Psoas muscle (tissue), 8 donors: ENCODE results near the gene FBXO31. TPM values are rescaled to one million over a fixed set of nuclear protein-coding genes. Genes with fewer than 3 reads are reported as not detected.

ENCODE experiments used
- ATAC-seq, 4 donors: fragments of 200-7000 bp; cut with Tn5 transposase; one replicate each; pipeline ENCODE4 v1.9.1; 2020; ENCODE audit warnings: moderate library complexity in 3 of 4, mild to moderate bottlenecking in 2 of 4
- DNase-seq, 2 donors: peaks; one replicate each; pipeline ENCODE4 v3.0.0-alpha.2; 2020
- H3K27ac ChIP-seq: fragments of 200-600 bp; one replicate; pipeline ENCODE4 v1.8.0; 2022
- H3K27me3 ChIP-seq, 3 donors: fragments of 200-600 bp in 1 of 3; one replicate each; pipeline versions ENCODE4 v1.6.1 to v1.8.0; 2013 to 2022; ENCODE audit warnings: low read length in 2 of 3, mild to moderate bottlenecking in 2 of 3, moderate library complexity in 1 of 3; ENCODE audit not compliant: insufficient read depth in 3 of 3
- H3K36me3 ChIP-seq, 2 donors: fragments of 200-600 bp in 1 of 2; one replicate each; pipeline versions ENCODE4 v1.6.1 to v1.8.0; 2013 to 2022; ENCODE audit warnings: low read depth in 1 of 2, mild to moderate bottlenecking in 1 of 2, moderate library complexity in 1 of 2; ENCODE audit not compliant: insufficient read depth in 1 of 2
- H3K4me1 ChIP-seq: fragments of 200-600 bp; one replicate; pipeline ENCODE4 v1.8.0; 2022
- H3K4me3 ChIP-seq: fragments of 200-600 bp; one replicate; pipeline ENCODE4 v1.8.0; 2022; ENCODE audit warnings: mild to moderate bottlenecking
- H3K9me3 ChIP-seq: fragments of 200-600 bp; one replicate; pipeline ENCODE4 v1.8.0; 2022
- CTCF ChIP-seq: fragments of 200-600 bp; IDR thresholded peaks from one replicate; pipeline ENCODE4 v1.8.0; 2022; ENCODE audit warnings: antibody characterized with exemption
- WGBS, 3 donors: extraction: QIAGEN DNeasy Blood & Tissue Kit; methylation state at CpG; one replicate each; pipeline versions ENCODE4 v1.1.6 to v1.1.7; 2013; 5-methylcytosine and 5-hydroxymethylcytosine counted together
- intact Hi-C, 2 donors: fragments of 100-400 bp; cut with DNase I; formaldehyde crosslinking; loops; one replicate each; pipeline versions ENCODE4 v1.11.0 to v1.14.2; 2022
- polyA plus RNA-seq, 3 donors: library from polyadenylated mRNA; stranded (reverse); fragments of 200-250 nt; gene quantifications; one replicate each; pipeline ENCODE4 v1.2.3, GENCODE V29; 2013
- total RNA-seq, 4 donors: library from RNA; stranded (reverse); fragmentation: NEBNext Ultra II Directional in 2 of 4; extraction: Animal tissue kit (Norgen Biotek cat#: 25700) in 2 of 4; gene quantifications; one replicate each; pipeline versions ENCODE4 v1.2.1 to v1.2.4, GENCODE V29; 2021 to 2023
- donor health status: healthy with polysubstance abuse.
- donor health status: DM: no; HTN: no; CAD: no; lungs with moderate emphysema.
- donor health status: Bipolar disorder and iron deficiency.
- donor health status: healthy.
- donor health status: DM: yes; HTN: yes; CAD: no.
- donor health status: DM: no; HTN: no; CAD: no.
- donor health status: DM: no; HTN: no; CAD: no.
- donor health status: DM: yes; HTN: yes; CAD: no.

The FBXO31 gene
- total and polyA plus RNA-seq, 7 donors, result 26.3 to 103 (median 95.3) TPM

GRCh38 chr16:87358250-87358649 is 25.3 kb downstream of the FBXO31 start:
- no peak for TF ChIP-seq CTCF
- H3K4me3 ChIP-seq, result no peak overlapping the region
- DNase-seq (peak in 1 of 2 donors; percentile 77), ATAC-seq (peak; percentile 64 to 85 (median 78))
- H3K9me3 ChIP-seq, result no peaks in the 10 kb centered on the region
- H3K36me3 ChIP-seq, result peaks cover 3 to 50% of the 10 kb centered on the region in 2 donors
- WGBS, 3 donors, result 39 to 75% (median 54%) methylated on average over 17 of the region's 17 CpGs
- intact Hi-C loops, result no loop called here
- peak overlapping the region; percentile 77 for H3K27ac ChIP-seq
- no peaks in the 10 kb centered on the region for H3K27me3 ChIP-seq
- H3K4me1 ChIP-seq, result peaks cover 48% of the 10 kb centered on the region

- intact Hi-C loops, result no loop called here
- Histone ChIP-seq H3K36me3 (peaks cover 3 to 41% of the 10 kb centered on the region in 2 donors), H3K4me1 (peaks cover 43% of the 10 kb centered on the region)
Observed at GRCh38 chr16:87356491-87356853, 27.1 kb downstream of the FBXO31 start.

GRCh38 chr16:87353613-87354012 is 30.0 kb downstream of the FBXO31 start:
- peaks cover 0 to 28% of the 10 kb centered on the region in 2 donors for H3K36me3 ChIP-seq
- no peak for TF ChIP-seq CTCF
- WGBS, 3 donors, result 92 to 95% (median 93%) methylated on average over 17 of the region's 17 CpGs
- no peaks in the 10 kb centered on the region for H3K9me3 ChIP-seq
- no peak for DNase-seq
- H3K4me3 ChIP-seq, result no peak overlapping the region
- ATAC-seq, result no peak
- peaks cover 28% of the 10 kb centered on the region for H3K4me1 ChIP-seq
- no peaks in the 10 kb centered on the region for H3K27me3 ChIP-seq
- H3K27ac ChIP-seq, result no peak overlapping the region
- intact Hi-C loops, result no loop called here

More at GRCh38 chr16:87356491-87356853, 27.1 kb downstream of the FBXO31 start:
- no peak for ATAC-seq
- no peaks in the 10 kb centered on the region for H3K27me3 ChIP-seq
- no peaks in the 10 kb centered on the region for H3K9me3 ChIP-seq
- no peak for DNase-seq
- WGBS, 3 donors, result 85 to 95% (median 90%) methylated on average over 8 of the region's 8 CpGs
- H3K4me3 ChIP-seq, result no peak overlapping the region
- no peak for TF ChIP-seq CTCF
- H3K27ac ChIP-seq, result no peak overlapping the region

- WGBS, 3 donors, result 86 to 92% (median 87%) methylated on average over 15 of the region's 15 CpGs
- Histone ChIP-seq H3K27ac (no peak overlapping the region), H3K36me3 (peaks cover 0 to 25% of the 10 kb centered on the region in 2 donors), H3K27me3 (no peaks in the 10 kb centered on the region), H3K9me3 (no peaks in the 10 kb centered on the region), H3K4me3 (no peak overlapping the region), H3K4me1 (peaks cover 20% of the 10 kb centered on the region)
- TF ChIP-seq CTCF, result no peak
- DNase-seq (no peak), ATAC-seq (no peak)
- intact Hi-C loops, result no loop called here
Observed at GRCh38 chr16:87352818-87353217, 30.8 kb downstream of the FBXO31 start.

- H3K36me3 ChIP-seq, result peaks cover 4 to 30% of the 10 kb centered on the region in 2 donors
- no peaks in the 10 kb centered on the region for H3K9me3 ChIP-seq
- no peak for DNase-seq
- H3K4me3 ChIP-seq, result no peak overlapping the region
- intact Hi-C loops, result no loop called here
- H3K4me1 ChIP-seq, result peaks cover 17% of the 10 kb centered on the region
- ATAC-seq, result peak; percentile 7 to 50 (median 40)
- H3K27ac ChIP-seq, result peak overlapping the region; percentile 73
- 34 to 62% (median 48%) methylated on average over 9 of the region's 9 CpGs for WGBS, 3 donors
- H3K27me3 ChIP-seq, result no peaks in the 10 kb centered on the region
- TF ChIP-seq CTCF, result no peak
Observed at GRCh38 chr16:87351320-87351698, 32.3 kb downstream of the FBXO31 start.
